ENCODE results near the gene PRG3.

DNA sequence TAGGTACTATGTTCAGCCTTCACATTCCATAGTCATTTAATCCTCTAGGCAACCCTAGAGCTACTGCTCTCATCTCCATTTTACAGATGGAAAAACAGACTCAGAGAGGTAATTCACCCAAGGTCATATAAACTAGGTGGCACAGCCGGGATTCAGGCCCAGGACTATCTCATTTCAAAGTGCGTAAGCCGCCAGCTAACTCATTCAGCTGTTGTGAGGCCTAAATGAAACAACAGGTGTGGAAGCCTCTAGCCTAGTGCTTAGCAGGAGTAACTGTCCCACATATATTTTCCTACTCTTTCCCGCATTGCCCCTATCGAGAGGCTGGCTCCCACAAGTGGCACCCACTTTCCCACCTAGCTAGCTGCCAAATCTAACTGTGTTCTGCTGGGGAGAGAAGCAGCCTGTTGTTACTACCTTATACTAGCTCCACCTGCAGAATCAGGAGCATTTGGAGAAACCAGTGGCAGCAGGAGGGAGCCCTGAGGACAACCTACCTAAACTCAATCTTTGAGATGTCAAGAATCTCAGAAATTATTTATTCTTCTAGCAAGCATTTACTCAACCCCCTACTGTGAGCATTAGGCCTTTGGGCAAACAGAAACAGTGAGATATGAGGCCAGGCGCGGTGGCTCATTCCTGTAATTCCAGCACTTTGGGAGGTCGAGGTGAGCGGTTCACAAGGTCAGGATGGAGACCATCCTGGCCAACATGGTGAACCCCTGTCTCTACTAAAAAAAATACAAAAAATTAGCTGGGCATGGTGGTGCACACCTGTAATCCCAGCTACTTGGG lies 20.9 kb downstream of the PRG3 start:
- TF ChIP-seq POLR2A (IDR thresholded peaks at IDR 0.05; ENCODE audit: low read depth, low read length) (no peak), NFE2L2 (IDR thresholded peaks at IDR 0.05; ENCODE audit: low read depth, low read length) (no peak), RCOR1 (IDR thresholded peaks at IDR 0.05; ENCODE audit: insufficient replicate concordance, low read length) (no peak), CEBPB (IDR thresholded peaks at IDR 0.05; ENCODE audit: low read depth, low read length) (no peak), FOS (IDR thresholded peaks at IDR 0.05; ENCODE audit: low read depth, low read length) (no peak)
- TF ChIP-seq, protein P1, sequence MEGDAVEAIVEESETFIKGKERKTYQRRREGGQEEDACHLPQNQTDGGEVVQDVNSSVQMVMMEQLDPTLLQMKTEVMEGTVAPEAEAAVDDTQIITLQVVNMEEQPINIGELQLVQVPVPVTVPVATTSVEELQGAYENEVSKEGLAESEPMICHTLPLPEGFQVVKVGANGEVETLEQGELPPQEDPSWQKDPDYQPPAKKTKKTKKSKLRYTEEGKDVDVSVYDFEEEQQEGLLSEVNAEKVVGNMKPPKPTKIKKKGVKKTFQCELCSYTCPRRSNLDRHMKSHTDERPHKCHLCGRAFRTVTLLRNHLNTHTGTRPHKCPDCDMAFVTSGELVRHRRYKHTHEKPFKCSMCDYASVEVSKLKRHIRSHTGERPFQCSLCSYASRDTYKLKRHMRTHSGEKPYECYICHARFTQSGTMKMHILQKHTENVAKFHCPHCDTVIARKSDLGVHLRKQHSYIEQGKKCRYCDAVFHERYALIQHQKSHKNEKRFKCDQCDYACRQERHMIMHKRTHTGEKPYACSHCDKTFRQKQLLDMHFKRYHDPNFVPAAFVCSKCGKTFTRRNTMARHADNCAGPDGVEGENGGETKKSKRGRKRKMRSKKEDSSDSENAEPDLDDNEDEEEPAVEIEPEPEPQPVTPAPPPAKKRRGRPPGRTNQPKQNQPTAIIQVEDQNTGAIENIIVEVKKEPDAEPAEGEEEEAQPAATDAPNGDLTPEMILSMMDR (conservative IDR thresholded peaks at IDR 0.05; ENCODE audit: low read depth, low read length): no peak
- TF ChIP-seq, protein P2, sequence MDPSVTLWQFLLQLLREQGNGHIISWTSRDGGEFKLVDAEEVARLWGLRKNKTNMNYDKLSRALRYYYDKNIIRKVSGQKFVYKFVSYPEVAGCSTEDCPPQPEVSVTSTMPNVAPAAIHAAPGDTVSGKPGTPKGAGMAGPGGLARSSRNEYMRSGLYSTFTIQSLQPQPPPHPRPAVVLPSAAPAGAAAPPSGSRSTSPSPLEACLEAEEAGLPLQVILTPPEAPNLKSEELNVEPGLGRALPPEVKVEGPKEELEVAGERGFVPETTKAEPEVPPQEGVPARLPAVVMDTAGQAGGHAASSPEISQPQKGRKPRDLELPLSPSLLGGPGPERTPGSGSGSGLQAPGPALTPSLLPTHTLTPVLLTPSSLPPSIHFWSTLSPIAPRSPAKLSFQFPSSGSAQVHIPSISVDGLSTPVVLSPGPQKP (IDR thresholded peaks at IDR 0.05; ENCODE audit: borderline replicate concordance, low read depth, low read length): no peak
- TF ChIP-seq, protein P3, sequence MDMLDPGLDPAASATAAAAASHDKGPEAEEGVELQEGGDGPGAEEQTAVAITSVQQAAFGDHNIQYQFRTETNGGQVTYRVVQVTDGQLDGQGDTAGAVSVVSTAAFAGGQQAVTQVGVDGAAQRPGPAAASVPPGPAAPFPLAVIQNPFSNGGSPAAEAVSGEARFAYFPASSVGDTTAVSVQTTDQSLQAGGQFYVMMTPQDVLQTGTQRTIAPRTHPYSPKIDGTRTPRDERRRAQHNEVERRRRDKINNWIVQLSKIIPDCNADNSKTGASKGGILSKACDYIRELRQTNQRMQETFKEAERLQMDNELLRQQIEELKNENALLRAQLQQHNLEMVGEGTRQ (IDR thresholded peaks at IDR 0.05; ENCODE audit: low read depth, low read length): no peak

All from IMR-90 (cell line).